Fibroblast of peridontal ligament (primary cell): ENCODE measurements around the gene LRRC19.

Experiments used
- DNase-seq: peaks from one replicate; pipeline ENCODE4 v3.0.0-alpha.2; 2010; ENCODE audit errors: extremely low read depth

Gene LRRC19

GRCh38 chr9:27005491-27005890 is at the start of gene LRRC19:
Gene LRRC19, minus strand, starts transcription at chr9:27005672. Its CDS starts 5,978 bp downstream, at chr9:26999694.
- no peak for DNase-seq

DNA sequence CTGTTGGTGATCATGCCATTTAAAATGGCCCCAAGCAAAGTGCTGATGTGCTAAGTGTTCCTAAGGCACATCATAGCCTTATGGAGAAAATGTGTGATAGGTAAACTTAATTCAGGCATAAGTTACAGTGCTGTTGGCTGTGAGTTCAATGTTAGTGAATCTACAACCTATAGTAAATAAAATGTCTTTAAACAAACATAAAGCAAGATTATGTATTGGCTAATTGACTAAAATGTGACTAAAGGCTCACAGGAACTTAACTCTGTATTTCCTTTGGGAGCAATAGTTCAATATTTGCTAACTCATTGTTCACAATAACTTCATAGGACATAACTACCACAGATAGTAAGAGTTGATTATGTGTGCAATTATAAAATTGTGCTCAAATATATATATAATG is 49.4 kb upstream of the LRRC19 start:
- DNase-seq, result no peak

DNA sequence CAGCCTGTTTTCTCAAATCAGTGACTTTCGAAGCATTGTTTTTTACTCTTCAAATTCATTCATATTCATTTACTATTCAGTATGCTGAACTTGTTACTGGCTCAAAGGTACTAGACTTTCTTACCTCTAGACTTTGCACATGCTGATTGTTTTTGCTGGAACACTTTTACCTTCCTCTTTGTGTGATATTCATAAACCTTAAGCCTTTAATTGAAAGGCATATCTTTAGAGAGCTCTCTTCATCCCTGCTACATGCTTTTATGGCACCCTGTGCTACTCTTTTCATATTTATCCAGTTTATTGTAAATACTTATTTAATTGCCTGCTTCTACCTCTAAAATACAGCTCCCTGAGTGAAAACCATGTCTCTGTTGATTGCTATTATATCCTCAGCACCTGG is 48.7 kb upstream of the LRRC19 start:
- DNase-seq, result no peak

DNA sequence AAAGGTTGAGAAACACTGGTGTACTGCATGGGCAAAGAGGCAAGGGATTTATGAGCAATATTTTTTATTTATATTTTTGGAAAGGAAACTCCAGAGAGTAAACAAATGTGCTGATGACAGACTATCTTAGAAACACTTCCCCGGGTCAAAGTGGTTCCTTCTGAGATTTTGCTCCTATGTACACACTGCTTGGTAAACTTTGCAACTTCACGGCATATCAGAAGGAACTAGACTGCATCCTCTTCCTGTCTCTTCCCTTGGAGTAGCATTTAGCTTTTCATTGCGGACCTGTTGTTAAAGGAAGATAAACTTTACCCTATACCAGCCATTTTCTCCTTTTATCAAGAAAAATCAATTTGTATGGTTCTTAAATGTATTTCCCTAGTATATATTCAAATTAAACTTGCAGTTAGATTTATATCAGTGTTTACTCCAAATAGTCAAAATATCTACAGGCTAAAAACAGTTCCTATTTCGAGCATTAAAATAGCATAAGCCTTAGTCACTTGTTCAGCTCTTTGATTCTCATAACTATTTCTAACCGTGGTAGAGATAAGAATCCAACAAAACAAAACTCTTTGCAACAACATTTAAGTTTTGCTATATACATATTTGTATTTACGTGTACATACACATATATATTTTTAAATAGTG is 48.0 kb upstream of the LRRC19 start:
- no peak for DNase-seq

GRCh38 chr9:27047136-27047535 is 41.7 kb upstream of the LRRC19 start:
- no peak for DNase-seq

GRCh38 chr9:27043176-27043575 is 37.7 kb upstream of the LRRC19 start:
- no peak for DNase-seq

DNA sequence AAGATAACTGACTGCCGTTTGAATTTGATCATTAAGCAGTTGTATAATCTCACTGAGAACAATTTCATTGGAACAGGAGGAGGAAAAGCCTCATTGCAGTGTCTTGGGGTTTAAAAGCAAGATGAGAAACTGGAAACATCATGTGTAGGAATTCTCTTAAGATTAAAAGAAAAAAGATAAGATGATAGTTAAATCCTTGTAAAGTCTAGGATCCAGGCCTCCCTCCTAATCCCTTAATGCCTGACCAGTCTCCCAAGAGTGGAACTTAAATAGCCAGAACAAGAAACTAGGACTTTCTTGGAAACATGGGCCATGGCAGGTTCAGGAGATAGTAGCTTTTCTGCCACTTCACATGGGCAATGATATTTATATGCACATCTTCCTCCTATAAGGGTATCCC is 37.0 kb upstream of the LRRC19 start:
- DNase-seq, result no peak

DNA sequence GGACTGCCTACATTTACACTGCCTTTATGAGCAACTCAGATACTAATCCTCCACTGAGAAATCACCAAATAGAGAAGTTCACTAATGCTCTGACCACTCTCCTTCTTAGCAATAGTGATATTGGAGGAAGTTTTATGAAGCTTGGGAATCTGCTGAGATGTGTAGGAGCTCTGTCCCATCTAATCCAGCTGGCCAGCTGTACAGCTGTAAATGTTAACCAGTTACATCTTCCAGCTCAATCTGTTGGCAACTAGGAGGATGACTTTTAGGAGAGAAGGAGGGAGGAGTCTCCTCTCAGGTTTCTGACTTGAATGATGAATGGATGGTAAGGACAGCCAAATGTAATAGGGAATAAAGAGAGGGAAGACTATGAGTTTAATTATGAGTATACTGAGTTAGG is 36.3 kb upstream of the LRRC19 start:
- no peak for DNase-seq

GRCh38 chr9:27037499-27037898 is 32.0 kb upstream of the LRRC19 start:
- no peak for DNase-seq

DNA sequence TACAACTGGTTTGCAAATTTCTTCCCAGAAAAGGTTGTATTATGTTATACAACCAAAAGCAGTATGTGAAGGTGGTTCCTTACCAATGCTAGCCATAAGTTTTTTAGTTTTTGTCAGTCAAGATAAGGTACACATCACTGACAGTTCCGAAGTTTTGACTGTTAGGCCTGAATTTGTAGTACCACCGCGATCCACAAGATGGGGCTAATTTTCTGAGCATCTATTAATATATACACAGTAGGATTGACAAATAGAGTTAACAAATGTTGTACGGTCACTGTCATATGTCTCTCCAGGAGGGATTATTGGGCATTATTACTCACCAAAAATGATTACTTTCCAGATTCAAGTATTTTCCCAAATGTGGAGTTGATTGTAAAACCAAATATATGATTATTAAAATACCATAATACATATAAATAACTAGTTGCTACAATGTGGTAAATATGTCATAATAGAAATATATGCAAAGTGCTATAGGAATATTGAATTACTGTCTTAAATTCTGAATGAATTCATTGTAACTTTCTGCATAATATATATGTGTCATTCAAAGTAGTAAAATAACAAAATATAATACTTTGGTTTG is 28.4 kb upstream of the LRRC19 start:
- peak; percentile 66 for DNase-seq

- no peak for DNase-seq
Measured at GRCh38 chr9:27029186-27029585, 23.7 kb upstream of the LRRC19 start.

DNA sequence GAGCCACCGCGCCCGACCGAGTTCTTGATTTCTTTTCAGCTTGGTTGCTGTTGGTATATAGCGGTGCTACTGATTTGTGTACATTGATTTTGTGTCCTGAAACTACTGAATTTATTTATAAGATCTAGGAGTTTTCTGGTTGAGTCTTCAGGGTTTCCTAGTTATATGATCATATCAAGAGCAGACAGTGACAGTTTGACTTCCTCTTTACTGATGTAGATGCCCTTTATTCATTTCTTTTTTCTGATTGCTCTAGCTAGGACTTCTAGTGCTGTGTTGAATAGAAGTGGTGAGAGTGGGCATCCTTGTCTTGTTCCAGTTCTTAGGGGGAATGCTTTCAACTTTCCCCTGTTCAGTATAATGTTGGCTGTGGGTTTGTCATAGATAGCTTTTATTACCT is 17.4 kb upstream of the LRRC19 start:
- no peak for DNase-seq

GRCh38 chr9:27019589-27019988 is 14.1 kb upstream of the LRRC19 start:
- DNase-seq, result peak; percentile 78

DNA sequence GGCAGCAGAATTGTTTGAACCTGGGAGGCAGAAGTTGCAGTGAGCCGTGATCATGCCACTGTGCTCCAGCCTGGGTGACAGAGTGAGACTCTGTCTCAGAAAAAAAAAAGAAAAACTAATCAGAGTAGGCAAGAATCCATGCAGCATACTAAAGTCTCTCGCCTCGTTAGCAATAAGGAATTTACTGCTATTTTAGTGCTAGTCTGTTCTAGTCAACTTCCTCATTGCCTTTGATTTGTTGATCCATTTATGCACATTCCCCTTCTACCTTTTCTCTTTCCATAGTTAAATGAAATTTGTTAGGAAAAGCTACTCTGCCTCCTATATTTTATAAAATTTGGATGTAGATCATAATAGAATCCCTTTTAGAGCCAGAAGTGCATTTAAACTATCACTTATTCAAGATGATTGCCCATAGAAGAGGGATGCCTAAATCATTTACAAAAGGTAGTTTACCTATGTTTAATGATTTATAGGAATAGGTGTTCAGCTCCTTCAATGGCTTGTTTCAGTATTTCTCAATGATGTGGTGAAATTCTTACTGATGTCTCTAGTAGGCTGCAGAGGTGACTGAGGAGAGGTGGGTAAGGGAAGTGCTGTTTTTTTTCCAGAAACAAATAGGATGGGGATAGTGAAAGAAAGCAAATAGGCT is 1.9 kb downstream of the LRRC19 start:
- no peak for DNase-seq

GRCh38 chr9:26995810-26996209 is 9.7 kb downstream of the LRRC19 start:
- DNase-seq, result no peak

DNA sequence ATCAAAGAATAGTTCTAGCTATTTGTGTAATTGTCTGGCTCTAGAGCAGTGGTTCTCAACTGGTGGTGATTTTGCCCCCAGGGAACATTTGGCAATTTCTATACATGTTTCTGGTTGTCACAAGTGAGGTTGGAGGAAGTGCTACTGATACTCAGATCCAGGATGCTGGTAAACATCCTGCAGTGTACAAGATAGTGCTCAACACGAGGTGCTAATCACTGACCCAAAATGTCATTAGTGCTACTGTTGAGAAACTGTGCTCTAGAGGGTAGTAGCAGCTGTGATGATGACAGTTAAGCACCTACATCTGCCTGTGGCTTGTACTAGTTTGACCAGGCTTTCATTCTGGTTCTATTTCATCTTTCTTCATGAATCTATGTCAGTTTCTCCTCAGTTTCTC is 22.1 kb downstream of the LRRC19 start:
- no peak for DNase-seq

DNA sequence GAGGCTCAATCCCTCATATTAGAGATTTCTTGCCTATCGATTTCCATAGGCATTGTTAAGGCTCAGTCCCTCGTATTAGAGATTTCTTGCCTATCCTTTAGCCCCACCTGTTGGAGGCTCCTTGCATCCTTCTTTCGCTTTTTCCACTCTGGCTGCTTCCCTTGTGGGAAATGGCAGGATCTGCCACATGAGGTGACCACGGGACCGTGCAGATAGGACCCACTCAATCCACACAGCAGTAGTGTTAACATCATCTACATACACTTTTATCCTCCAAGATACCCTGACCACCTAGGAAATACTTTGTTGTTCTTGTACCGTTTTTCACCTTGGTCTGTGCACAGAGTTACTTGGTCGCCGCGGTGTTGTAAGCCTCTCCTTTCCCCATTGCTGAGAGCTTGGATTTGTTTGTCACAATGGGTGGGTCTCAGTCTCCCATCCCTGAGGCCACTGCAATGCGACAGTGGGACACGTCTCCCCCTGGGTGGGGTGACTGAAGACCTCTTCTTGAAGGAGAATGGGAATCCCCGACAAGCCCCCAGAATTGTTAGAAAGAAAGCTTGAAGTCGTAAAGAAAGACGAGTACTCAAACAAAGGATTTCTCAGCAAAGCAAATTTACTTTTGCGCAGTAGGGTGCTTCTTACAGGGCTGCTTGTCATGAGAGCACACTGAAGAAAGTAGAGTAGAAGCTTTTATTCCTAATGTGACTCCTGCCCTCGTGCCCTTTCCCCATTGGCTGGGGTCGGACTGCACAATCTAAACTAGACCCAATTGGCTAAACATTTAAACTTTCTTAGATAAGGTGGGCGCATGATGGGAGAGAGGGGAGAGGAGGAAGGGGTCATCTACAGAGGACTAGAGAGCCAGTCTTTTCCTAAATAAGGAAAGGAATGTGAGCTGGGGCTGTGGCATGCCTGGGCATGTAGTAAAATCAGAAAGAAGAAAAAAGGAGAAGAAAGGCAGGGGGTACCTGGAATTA is 29.5 kb downstream of the LRRC19 start:
- DNase-seq, result peak; percentile 75

DNA sequence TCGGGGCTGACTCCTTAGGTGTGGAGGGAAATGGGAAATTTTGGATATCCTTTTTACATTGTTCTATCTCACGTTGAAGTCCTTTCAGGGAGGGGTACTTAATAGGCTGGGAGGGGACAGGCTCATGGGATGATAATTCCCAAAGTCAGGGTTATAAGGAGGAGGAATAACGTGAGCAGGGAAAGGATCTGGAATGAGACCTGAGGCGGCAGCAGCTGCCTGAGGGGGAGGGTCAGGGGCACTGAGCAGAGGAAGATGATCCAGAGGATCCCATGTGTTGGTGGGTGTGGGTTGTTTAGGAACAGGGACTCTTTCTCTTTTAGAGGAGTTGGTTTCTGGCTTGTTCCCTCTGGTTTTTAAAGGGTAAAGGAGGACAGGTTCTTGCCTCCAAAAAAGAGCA is 30.5 kb downstream of the LRRC19 start:
- DNase-seq, result no peak

- DNase-seq, result no peak
Measured at GRCh38 chr9:26973989-26974388, 31.5 kb downstream of the LRRC19 start.

- DNase-seq, result no peak
Measured at GRCh38 chr9:26971721-26972120, 33.8 kb downstream of the LRRC19 start.

DNA sequence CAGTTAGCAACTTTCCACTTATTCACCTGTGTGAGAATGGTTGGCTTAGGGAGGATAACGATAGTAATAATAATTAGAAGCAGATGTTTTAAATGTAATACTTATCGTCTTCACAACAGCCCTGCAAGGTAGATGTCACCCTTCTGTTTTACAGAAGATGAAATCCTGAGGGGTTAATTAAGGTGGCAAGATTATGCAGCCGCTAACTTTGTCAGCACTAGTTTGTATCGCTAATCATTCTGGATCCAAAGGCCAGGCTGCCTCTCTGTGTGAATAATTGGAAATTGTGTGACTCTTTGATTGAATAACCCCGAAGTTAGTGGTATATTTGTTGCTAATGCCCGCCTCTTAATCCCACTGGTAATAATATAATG is 48.6 kb downstream of the LRRC19 start:
- no peak for DNase-seq
